ENCODE results near the gene MYRF.

MYRF gene

GRCh38 chr11:61757213-61757862 is 4.9 kb downstream of the MYRF start:
- Histone ChIP-seq H3K4me3 (ENCODE audit: low read length, poor library complexity, severe bottlenecking) (peak overlapping the region; percentile 52), H2AFZ (ENCODE audit: low read length) (peak overlapping the region; percentile 53; the same call in 1 of the 2 replicates), H3K36me3 (ENCODE audit: insufficient read depth, low read length) (no peaks in the 10 kb centered on the region), H3K4me1 (ENCODE audit: insufficient read depth, low read length, poor library complexity, severe bottlenecking) (peaks cover 19% of the 10 kb centered on the region), H3K27me3 (ENCODE audit: insufficient read depth, low read length, poor library complexity, severe bottlenecking) (no peaks in the 10 kb centered on the region), H3K9me2 (replicated peaks; ENCODE audit: low read depth, low read length) (no peaks in the 10 kb centered on the region), H3F3A (ENCODE audit: low read depth) (no peaks in the 10 kb centered on the region), H4K20me1 (ENCODE audit: insufficient read depth, low read length, poor library complexity, severe bottlenecking) (no peaks in the 10 kb centered on the region), H3K9ac (ENCODE audit: low read depth, low read length, poor library complexity, severe bottlenecking) (peak overlapping the region; percentile 76), H3K79me2 (ENCODE audit: insufficient read depth, low read length) (no peaks in the 10 kb centered on the region), H3K9me3 (ENCODE audit: insufficient read depth, low read depth, low read length) (no peaks in the 10 kb centered on the region), H3K4me2 (ENCODE audit: low read depth, low read length, poor library complexity, severe bottlenecking) (peak overlapping the region; percentile 82)
- TF ChIP-seq, protein P1, sequence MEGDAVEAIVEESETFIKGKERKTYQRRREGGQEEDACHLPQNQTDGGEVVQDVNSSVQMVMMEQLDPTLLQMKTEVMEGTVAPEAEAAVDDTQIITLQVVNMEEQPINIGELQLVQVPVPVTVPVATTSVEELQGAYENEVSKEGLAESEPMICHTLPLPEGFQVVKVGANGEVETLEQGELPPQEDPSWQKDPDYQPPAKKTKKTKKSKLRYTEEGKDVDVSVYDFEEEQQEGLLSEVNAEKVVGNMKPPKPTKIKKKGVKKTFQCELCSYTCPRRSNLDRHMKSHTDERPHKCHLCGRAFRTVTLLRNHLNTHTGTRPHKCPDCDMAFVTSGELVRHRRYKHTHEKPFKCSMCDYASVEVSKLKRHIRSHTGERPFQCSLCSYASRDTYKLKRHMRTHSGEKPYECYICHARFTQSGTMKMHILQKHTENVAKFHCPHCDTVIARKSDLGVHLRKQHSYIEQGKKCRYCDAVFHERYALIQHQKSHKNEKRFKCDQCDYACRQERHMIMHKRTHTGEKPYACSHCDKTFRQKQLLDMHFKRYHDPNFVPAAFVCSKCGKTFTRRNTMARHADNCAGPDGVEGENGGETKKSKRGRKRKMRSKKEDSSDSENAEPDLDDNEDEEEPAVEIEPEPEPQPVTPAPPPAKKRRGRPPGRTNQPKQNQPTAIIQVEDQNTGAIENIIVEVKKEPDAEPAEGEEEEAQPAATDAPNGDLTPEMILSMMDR (conservative IDR thresholded peaks at IDR 0.05; ENCODE audit: low read length) = no peak
- TF ChIP-seq EZH2phosphoT487 (IDR thresholded peaks at IDR 0.05; ENCODE audit: borderline replicate concordance) = no peak

DNA sequence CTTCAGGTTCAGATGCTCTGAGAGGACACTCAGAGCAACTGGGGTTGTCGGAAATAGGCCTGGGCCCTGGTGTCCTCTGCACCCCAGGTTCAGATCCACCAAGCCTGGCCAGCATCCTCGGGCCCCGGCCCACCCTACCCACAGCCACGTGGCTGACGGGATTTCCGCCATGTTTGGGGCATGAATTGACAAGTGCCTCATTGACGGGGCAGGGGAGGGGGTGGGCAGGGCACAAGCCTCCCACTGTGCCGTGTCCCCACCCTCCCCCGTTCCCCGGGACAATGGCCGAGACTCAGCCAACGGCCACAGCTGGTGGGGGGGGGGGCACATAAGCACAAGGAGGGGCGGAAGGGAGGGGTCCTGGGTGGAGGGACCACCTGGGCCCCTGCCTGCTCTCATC is 8.5 kb downstream of the MYRF start:
- Histone ChIP-seq H3K9me2 (replicated peaks; ENCODE audit: low read depth, low read length) (no peaks in the 10 kb centered on the region), H3K4me2 (ENCODE audit: low read depth, low read length, poor library complexity, severe bottlenecking) (no peak overlapping the region), H3K36me3 (ENCODE audit: insufficient read depth, low read length) (no peaks in the 10 kb centered on the region), H3K9ac (ENCODE audit: low read depth, low read length, poor library complexity, severe bottlenecking) (no peak overlapping the region), H3F3A (ENCODE audit: low read depth) (no peaks in the 10 kb centered on the region), H3K9me3 (ENCODE audit: insufficient read depth, low read depth, low read length) (no peaks in the 10 kb centered on the region), H3K79me2 (ENCODE audit: insufficient read depth, low read length) (no peaks in the 10 kb centered on the region), H3K4me3 (ENCODE audit: low read length, poor library complexity, severe bottlenecking) (no peak overlapping the region), H3K4me1 (ENCODE audit: insufficient read depth, low read length, poor library complexity, severe bottlenecking) (peaks cover 14% of the 10 kb centered on the region), H2AFZ (ENCODE audit: low read length) (no peak overlapping the region), H4K20me1 (ENCODE audit: insufficient read depth, low read length, poor library complexity, severe bottlenecking) (no peaks in the 10 kb centered on the region), H3K27me3 (ENCODE audit: insufficient read depth, low read length, poor library complexity, severe bottlenecking) (no peaks in the 10 kb centered on the region)
- TF ChIP-seq EZH2phosphoT487 (IDR thresholded peaks at IDR 0.05; ENCODE audit: borderline replicate concordance) = no peak
- TF ChIP-seq, protein P1 (conservative IDR thresholded peaks at IDR 0.05; ENCODE audit: low read length) = no peak

GRCh38 chr11:61761440-61762222 is 9.2 kb downstream of the MYRF start:
- TF ChIP-seq EZH2phosphoT487 (IDR thresholded peaks at IDR 0.05; ENCODE audit: borderline replicate concordance) = no peak
- TF ChIP-seq, protein P1 (conservative IDR thresholded peaks at IDR 0.05; ENCODE audit: low read length) = no peak
- H3K4me2 ChIP-seq (ENCODE audit: low read depth, low read length, poor library complexity, severe bottlenecking) = no peak overlapping the region
- no peak overlapping the region for H2AFZ ChIP-seq (ENCODE audit: low read length)
- H3K27me3 ChIP-seq (ENCODE audit: insufficient read depth, low read length, poor library complexity, severe bottlenecking) = no peaks in the 10 kb centered on the region
- H3K4me1 ChIP-seq (ENCODE audit: insufficient read depth, low read length, poor library complexity, severe bottlenecking) = peaks cover 7% of the 10 kb centered on the region
- no peaks in the 10 kb centered on the region for H3F3A ChIP-seq (ENCODE audit: low read depth)
- no peaks in the 10 kb centered on the region for H3K9me2 ChIP-seq (replicated peaks; ENCODE audit: low read depth, low read length)
- H3K9ac ChIP-seq (ENCODE audit: low read depth, low read length, poor library complexity, severe bottlenecking) = no peak overlapping the region
- H3K79me2 ChIP-seq (ENCODE audit: insufficient read depth, low read length) = no peaks in the 10 kb centered on the region
- H4K20me1 ChIP-seq (ENCODE audit: insufficient read depth, low read length, poor library complexity, severe bottlenecking) = no peaks in the 10 kb centered on the region
- H3K36me3 ChIP-seq (ENCODE audit: insufficient read depth, low read length) = no peaks in the 10 kb centered on the region
- no peaks in the 10 kb centered on the region for H3K9me3 ChIP-seq (ENCODE audit: insufficient read depth, low read depth, low read length)
- H3K4me3 ChIP-seq (ENCODE audit: low read length, poor library complexity, severe bottlenecking) = no peak overlapping the region
